HCT116 (cell line): ENCODE results near the gene ROGDI. TPM values are rescaled to one million over a fixed set of nuclear protein-coding genes. Genes with fewer than 3 reads are reported as not detected.

Source experiments
- ATAC-seq: fragments of 200-7000 bp; cut with Tn5 transposase; 2 replicates; pipeline ENCODE4 v1.9.1; 2020; ENCODE audit warnings: mild to moderate bottlenecking, moderate library complexity
- BruUV-seq: library from RNA; stranded (reverse); fragments of 400-500 nt; replicated peaks from 2 replicates; lab custom pipeline; 2021; lab: Mats Ljungman, UMichigan
- CTCF ChIA-PET: fragments of 300-600 bp; sonication (Branson Sonifier 250); formaldehyde crosslinking; loops from one replicate; lab custom pipeline; 2021; ENCODE audit warnings: antibody characterized with exemption; lab: Charles Lee
- POLR2A ChIA-PET: fragments of 300-600, 350-600 bp; sonication (Branson Sonifier 250); formaldehyde crosslinking; loops from one replicate; lab custom pipeline; 2021; ENCODE audit warnings: antibody characterized with exemption; lab: Charles Lee
- RAD21 ChIA-PET, 2 experiments: fragments of 300-600 bp; sonication (Branson Sonifier 250); formaldehyde crosslinking; loops; one replicate each; lab custom pipeline; 2023; ENCODE audit warnings: low total read pairs in 2 of 2; ENCODE audit not compliant: uncharacterized antibody in 2 of 2, unreplicated experiment in 2 of 2, low non-redundant PET in 1 of 2; lab: Charles Lee
- DNase-seq: peaks from one replicate; pipeline ENCODE4 v3.0.0-alpha.2; 2010; ENCODE audit warnings: low read depth, low spot score
- H2AFZ ChIP-seq: fragments of 200-600 bp; shearing (Covaris generic), sonication (generic); 2 replicates; pipeline ENCODE4 v1.6.1; 2017; ENCODE audit warnings: low read depth, mixed run types, mixed read lengths, antibody characterized with exemption, low read length; ENCODE audit not compliant: poor library complexity, severe bottlenecking
- H3K27ac ChIP-seq: 2 replicates; pipeline ENCODE4 v1.5.1; 2012; ENCODE audit warnings: low read depth, low read length
- H3K27me3 ChIP-seq: fragments of 200-600 bp; sonication (generic); 2 replicates; pipeline ENCODE4 v1.6.1; 2016; ENCODE audit warnings: mixed run types, low read length, mixed read lengths; ENCODE audit not compliant: insufficient read depth
- H3K36me3 ChIP-seq, 2 experiments: fragments of 200-500 bp in 1 of 2; fragments of 200-600 bp in 1 of 2; sonication (Bioruptor generic) in 1 of 2; sonication (generic) in 1 of 2; 2 replicates each; pipeline versions ENCODE4 v1.5.1 to v1.6.1; 2014 to 2016; ENCODE audit warnings: low read length in 2 of 2, inconsistent platforms in 1 of 2, mixed read lengths in 1 of 2, mixed run types in 1 of 2; ENCODE audit not compliant: insufficient read depth in 2 of 2, control insufficient read depth in 1 of 2
- H3K4me1 ChIP-seq, 2 experiments: fragments of 200-600 bp in 1 of 2; sonication (generic) in 1 of 2; 2 replicates each; pipeline versions ENCODE4 v1.5.1 to v1.6.1; 2012 to 2017; ENCODE audit warnings: low read length in 2 of 2, inconsistent platforms in 1 of 2, mild to moderate bottlenecking in 1 of 2, mixed read lengths in 1 of 2, mixed run types in 1 of 2, moderate library complexity in 1 of 2; ENCODE audit not compliant: insufficient read depth in 2 of 2, control insufficient read depth in 1 of 2
- H3K4me2 ChIP-seq: fragments of 200-600 bp; sonication (generic); 2 replicates; pipeline ENCODE4 v1.6.1; 2017; ENCODE audit warnings: mixed run types, low read length, mixed read lengths
- H3K4me3 ChIP-seq, 2 experiments: fragments of 200-600 bp in 1 of 2; sonication (generic) in 1 of 2; replicated peaks in 1 of 2; 2 replicates each; pipeline ENCODE4 v1.5.1; 2011 to 2016; ENCODE audit warnings: low read length in 2 of 2, control low read depth in 1 of 2, low read depth in 1 of 2, mild to moderate bottlenecking in 1 of 2, mixed read lengths in 1 of 2, mixed run types in 1 of 2
- H3K79me2 ChIP-seq: fragments of 200-600 bp; sonication (generic); 2 replicates; pipeline ENCODE4 v1.6.1; 2017; ENCODE audit warnings: mild to moderate bottlenecking, mixed run types, low read length, moderate library complexity, mixed read lengths; ENCODE audit not compliant: insufficient read depth
- H3K9ac ChIP-seq: fragments of 200-600 bp; sonication (generic); 2 replicates; pipeline ENCODE4 v1.6.1; 2016; ENCODE audit warnings: low read length, mixed read lengths
- H3K9me2 ChIP-seq: fragments of 200-600 bp; sonication (generic), shearing (Covaris generic); 2 replicates; pipeline ENCODE4 v1.6.1; 2017; ENCODE audit warnings: mixed run types, mild to moderate bottlenecking, moderate library complexity; ENCODE audit not compliant: insufficient read depth
- H3K9me3 ChIP-seq, 2 experiments: fragments of 200-500 bp in 1 of 2; fragments of 200-600 bp in 1 of 2; sonication (Bioruptor generic) in 1 of 2; sonication (generic) in 1 of 2; 2 replicates each; pipeline ENCODE4 v1.6.1; 2014 to 2017; ENCODE audit warnings: low read length in 2 of 2, mixed read lengths in 2 of 2, inconsistent platforms in 1 of 2, low read depth in 1 of 2, mild to moderate bottlenecking in 1 of 2, mixed run types in 1 of 2, moderate library complexity in 1 of 2; ENCODE audit not compliant: control insufficient read depth in 1 of 2, insufficient read depth in 1 of 2
- H4K20me1 ChIP-seq: fragments of 200-600 bp; sonication (generic), shearing (Covaris generic); 2 replicates; pipeline ENCODE4 v1.6.1; 2017; ENCODE audit warnings: mixed run types, mild to moderate bottlenecking, moderate library complexity; ENCODE audit not compliant: insufficient read depth
- CEBPB ChIP-seq: IDR thresholded peaks from 2 replicates; pipeline ENCODE4 v1.6.1; 2012; ENCODE audit warnings: low read depth
- ELF1 ChIP-seq: IDR thresholded peaks from 2 replicates; pipeline ENCODE4 v1.6.1; 2012; ENCODE audit warnings: low read depth, borderline replicate concordance
- EZH2phosphoT487 ChIP-seq: fragments of 200-600 bp; IDR thresholded peaks from 2 replicates; pipeline ENCODE4 v1.6.1; 2018; ENCODE audit warnings: antibody characterized with exemption, borderline replicate concordance
- RAD21 ChIP-seq: IDR thresholded peaks from 2 replicates; pipeline ENCODE4 v1.6.1; 2012; ENCODE audit warnings: low read depth, mild to moderate bottlenecking
- TCF7L2 ChIP-seq: IDR thresholded peaks from 2 replicates; pipeline ENCODE4 v1.7.0; 2011; ENCODE audit warnings: borderline replicate concordance, inconsistent platforms; ENCODE audit not compliant: insufficient read depth, insufficient read length; ENCODE audit errors: extremely low read depth
- ZFX ChIP-seq: fragments of 450-650 bp; IDR thresholded peaks from 2 replicates; pipeline ENCODE4 v1.6.1; 2017
- ZNF274 ChIP-seq: fragments of 200-500 bp; sonication (Bioruptor generic); IDR thresholded peaks from 2 replicates; pipeline ENCODE4 v1.6.1; 2014; ENCODE audit warnings: mild to moderate bottlenecking, low read depth, low read length, inconsistent platforms
- intact Hi-C: fragments of 100-400 bp; cut with micrococcal nuclease; formaldehyde crosslinking; loops from 2 replicates; pipeline ENCODE4 v1.10.0; 2022
- total RNA-seq: library from RNA; stranded (reverse); gene quantifications from one replicate; pipeline ENCODE4 v1.2.1, GENCODE V29; 2021; ENCODE audit not compliant: unreplicated experiment
- TF ChIP-seq, protein P1 (sequence below): IDR thresholded peaks from 2 replicates; pipeline ENCODE4 v1.6.1; 2012
- TF ChIP-seq, protein P2 (sequence below): IDR thresholded peaks from 2 replicates; pipeline ENCODE4 v1.6.1; 2012; ENCODE audit warnings: low read depth
- TF ChIP-seq, protein P3 (sequence below): IDR thresholded peaks from 2 replicates; pipeline ENCODE4 v1.6.1; 2011; ENCODE audit warnings: mild to moderate bottlenecking, low read length, moderate library complexity; ENCODE audit not compliant: insufficient replicate concordance; ENCODE audit errors: extremely low read depth

ROGDI gene
- total RNA-seq, 1 experiment from 2014 or later: 20.1 TPM

DNA sequence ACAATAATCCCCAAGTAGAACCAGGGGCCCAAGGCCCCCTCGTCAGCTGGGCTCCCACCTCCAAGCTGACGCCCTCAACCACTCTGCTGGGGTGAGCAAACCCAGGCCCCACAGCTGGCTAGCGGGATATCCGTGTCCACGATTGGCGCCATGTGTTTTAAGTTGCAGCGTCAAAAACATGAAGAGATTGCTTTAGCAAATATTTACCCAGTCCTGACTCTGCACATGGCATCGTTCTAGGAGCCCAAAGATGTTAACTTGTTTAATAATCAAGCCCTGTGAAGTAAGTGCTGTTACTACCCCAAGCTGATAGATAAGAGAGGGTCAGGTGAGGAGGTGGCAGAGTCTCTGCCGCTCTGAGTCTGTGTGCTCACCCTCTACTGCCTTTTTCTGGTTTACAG is 13.9 kb downstream of the ROGDI start:
- ChIA-PET POLR2A (no interaction called here), RAD21 (no interaction called here), CTCF (no interaction called here)
- TF ChIP-seq ZFX: no peak
- TF ChIP-seq RAD21: no peak
- no peak for TF ChIP-seq TCF7L2
- TF ChIP-seq, protein P1, sequence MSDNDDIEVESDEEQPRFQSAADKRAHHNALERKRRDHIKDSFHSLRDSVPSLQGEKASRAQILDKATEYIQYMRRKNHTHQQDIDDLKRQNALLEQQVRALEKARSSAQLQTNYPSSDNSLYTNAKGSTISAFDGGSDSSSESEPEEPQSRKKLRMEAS: no peak
- no peak for TF ChIP-seq ELF1
- TF ChIP-seq, protein P2, sequence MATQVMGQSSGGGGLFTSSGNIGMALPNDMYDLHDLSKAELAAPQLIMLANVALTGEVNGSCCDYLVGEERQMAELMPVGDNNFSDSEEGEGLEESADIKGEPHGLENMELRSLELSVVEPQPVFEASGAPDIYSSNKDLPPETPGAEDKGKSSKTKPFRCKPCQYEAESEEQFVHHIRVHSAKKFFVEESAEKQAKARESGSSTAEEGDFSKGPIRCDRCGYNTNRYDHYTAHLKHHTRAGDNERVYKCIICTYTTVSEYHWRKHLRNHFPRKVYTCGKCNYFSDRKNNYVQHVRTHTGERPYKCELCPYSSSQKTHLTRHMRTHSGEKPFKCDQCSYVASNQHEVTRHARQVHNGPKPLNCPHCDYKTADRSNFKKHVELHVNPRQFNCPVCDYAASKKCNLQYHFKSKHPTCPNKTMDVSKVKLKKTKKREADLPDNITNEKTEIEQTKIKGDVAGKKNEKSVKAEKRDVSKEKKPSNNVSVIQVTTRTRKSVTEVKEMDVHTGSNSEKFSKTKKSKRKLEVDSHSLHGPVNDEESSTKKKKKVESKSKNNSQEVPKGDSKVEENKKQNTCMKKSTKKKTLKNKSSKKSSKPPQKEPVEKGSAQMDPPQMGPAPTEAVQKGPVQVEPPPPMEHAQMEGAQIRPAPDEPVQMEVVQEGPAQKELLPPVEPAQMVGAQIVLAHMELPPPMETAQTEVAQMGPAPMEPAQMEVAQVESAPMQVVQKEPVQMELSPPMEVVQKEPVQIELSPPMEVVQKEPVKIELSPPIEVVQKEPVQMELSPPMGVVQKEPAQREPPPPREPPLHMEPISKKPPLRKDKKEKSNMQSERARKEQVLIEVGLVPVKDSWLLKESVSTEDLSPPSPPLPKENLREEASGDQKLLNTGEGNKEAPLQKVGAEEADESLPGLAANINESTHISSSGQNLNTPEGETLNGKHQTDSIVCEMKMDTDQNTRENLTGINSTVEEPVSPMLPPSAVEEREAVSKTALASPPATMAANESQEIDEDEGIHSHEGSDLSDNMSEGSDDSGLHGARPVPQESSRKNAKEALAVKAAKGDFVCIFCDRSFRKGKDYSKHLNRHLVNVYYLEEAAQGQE: no peak
- TF ChIP-seq ZNF274: no peak
- TF ChIP-seq, protein P3, sequence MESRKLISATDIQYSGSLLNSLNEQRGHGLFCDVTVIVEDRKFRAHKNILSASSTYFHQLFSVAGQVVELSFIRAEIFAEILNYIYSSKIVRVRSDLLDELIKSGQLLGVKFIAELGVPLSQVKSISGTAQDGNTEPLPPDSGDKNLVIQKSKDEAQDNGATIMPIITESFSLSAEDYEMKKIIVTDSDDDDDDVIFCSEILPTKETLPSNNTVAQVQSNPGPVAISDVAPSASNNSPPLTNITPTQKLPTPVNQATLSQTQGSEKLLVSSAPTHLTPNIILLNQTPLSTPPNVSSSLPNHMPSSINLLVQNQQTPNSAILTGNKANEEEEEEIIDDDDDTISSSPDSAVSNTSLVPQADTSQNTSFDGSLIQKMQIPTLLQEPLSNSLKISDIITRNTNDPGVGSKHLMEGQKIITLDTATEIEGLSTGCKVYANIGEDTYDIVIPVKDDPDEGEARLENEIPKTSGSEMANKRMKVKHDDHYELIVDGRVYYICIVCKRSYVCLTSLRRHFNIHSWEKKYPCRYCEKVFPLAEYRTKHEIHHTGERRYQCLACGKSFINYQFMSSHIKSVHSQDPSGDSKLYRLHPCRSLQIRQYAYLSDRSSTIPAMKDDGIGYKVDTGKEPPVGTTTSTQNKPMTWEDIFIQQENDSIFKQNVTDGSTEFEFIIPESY: no peak
- TF ChIP-seq EZH2phosphoT487: no peak
- no peak for TF ChIP-seq CEBPB
- DNase-seq (no peak), ATAC-seq (no peak)
- H3K27me3 ChIP-seq: no peaks in the 10 kb centered on the region
- H2AFZ ChIP-seq: no peak overlapping the region
- peaks cover 5 to 7% of the 10 kb centered on the region in 2 experiments for H3K4me1 ChIP-seq
- H3K36me3 ChIP-seq: no peaks in the 10 kb centered on the region
- intact Hi-C loops: no loop called here
- no peaks in the 10 kb centered on the region for H3K9me3 ChIP-seq
- no peaks in the 10 kb centered on the region for H3K9me2 ChIP-seq
- H3K4me3 ChIP-seq: no peak overlapping the region
- H3K79me2 ChIP-seq: no peaks in the 10 kb centered on the region
- H3K4me2 ChIP-seq: no peak overlapping the region
- H3K27ac ChIP-seq: no peak overlapping the region
- H4K20me1 ChIP-seq: no peaks in the 10 kb centered on the region
- no TSS peak for BruUV-seq
- no peak overlapping the region for H3K9ac ChIP-seq
